Measurements from ENCODE around the gene EIF2D.
A peak's percentile ranks its signal among the peaks of the same experiment; 100 is the strongest.
"Not testable (repeated sequence)": the region's sequence is repeated elsewhere in the genome, so short reads cannot be mapped to it uniquely, and the experiment has no call there.

Gene EIF2D

GRCh38 chr1:206635080-206635977 is 23.1 kb upstream of the EIF2D start, which contains the start of gene DYRK3:
DYRK3 (plus strand) TSS chr1:206635536; CDS start chr1:206635704, 168 bp downstream.
- DNase-seq, result peak; percentile 93

- peak; percentile 51 for DNase-seq
Observed at GRCh38 chr1:206634365-206635079, 22.3 kb upstream of the EIF2D start.

GRCh38 chr1:206633708-206634121 is 21.4 kb upstream of the EIF2D start:
- no peak for DNase-seq

GRCh38 chr1:206631085-206631509 is 18.8 kb upstream of the EIF2D start:
- peak; percentile 69 for DNase-seq

GRCh38 chr1:206628916-206629315 is 16.7 kb upstream of the EIF2D start:
- no peak for DNase-seq

- not testable (repeated sequence) for DNase-seq
Observed at GRCh38 chr1:206626396-206626795, 14.1 kb upstream of the EIF2D start.

- DNase-seq, result no peak
Observed at GRCh38 chr1:206609229-206609991, 2.9 kb downstream of the EIF2D start.

- peak; percentile 3 for DNase-seq
Observed at GRCh38 chr1:206608108-206608698, 4.1 kb downstream of the EIF2D start.

GRCh38 chr1:206606867-206607266 is 5.4 kb downstream of the EIF2D start:
- peak; percentile 16 for DNase-seq

- no peak for DNase-seq
Observed at GRCh38 chr1:206604861-206605260, 7.4 kb downstream of the EIF2D start.

GRCh38 chr1:206600527-206600926 is 11.7 kb downstream of the EIF2D start:
- no peak for DNase-seq

GRCh38 chr1:206596319-206596666 is 16.0 kb downstream of the EIF2D start:
- no peak for DNase-seq

- DNase-seq, result no peak
Observed at GRCh38 chr1:206595581-206596318, 16.5 kb downstream of the EIF2D start.

- DNase-seq, result no peak
Observed at GRCh38 chr1:206593351-206593925, 18.8 kb downstream of the EIF2D start.

- no peak for DNase-seq
Observed at GRCh38 chr1:206591696-206592095, 20.6 kb downstream of the EIF2D start.

GRCh38 chr1:206591226-206591625 is 21.0 kb downstream of the EIF2D start:
- no peak for DNase-seq

GRCh38 chr1:206590025-206590758 is 22.1 kb downstream of the EIF2D start:
- no peak for DNase-seq

GRCh38 chr1:206589206-206589605 is 23.1 kb downstream of the EIF2D start:
- no peak for DNase-seq

- no peak for DNase-seq
Observed at GRCh38 chr1:206588492-206588891, 23.8 kb downstream of the EIF2D start.

- no peak for DNase-seq
Observed at GRCh38 chr1:206587904-206588303, 24.4 kb downstream of the EIF2D start.
